Measurements from ENCODE around the gene LRRC47.
A peak's percentile ranks its signal among the peaks of the same experiment; 100 is the strongest.
"Not testable (repeated sequence)": the region's sequence is repeated elsewhere in the genome, so short reads cannot be mapped to it uniquely, and the experiment has no call there.

LRRC47 gene

GRCh38 chr1:3771108-3772026, 24.9 kb downstream of the LRRC47 start:
- no peak for ATAC-seq

- ATAC-seq: no peak
Measured at GRCh38 chr1:3770047-3770765, 26.1 kb downstream of the LRRC47 start.

GRCh38 chr1:3768811-3769390, 27.4 kb downstream of the LRRC47 start:
- ATAC-seq: no peak

DNA sequence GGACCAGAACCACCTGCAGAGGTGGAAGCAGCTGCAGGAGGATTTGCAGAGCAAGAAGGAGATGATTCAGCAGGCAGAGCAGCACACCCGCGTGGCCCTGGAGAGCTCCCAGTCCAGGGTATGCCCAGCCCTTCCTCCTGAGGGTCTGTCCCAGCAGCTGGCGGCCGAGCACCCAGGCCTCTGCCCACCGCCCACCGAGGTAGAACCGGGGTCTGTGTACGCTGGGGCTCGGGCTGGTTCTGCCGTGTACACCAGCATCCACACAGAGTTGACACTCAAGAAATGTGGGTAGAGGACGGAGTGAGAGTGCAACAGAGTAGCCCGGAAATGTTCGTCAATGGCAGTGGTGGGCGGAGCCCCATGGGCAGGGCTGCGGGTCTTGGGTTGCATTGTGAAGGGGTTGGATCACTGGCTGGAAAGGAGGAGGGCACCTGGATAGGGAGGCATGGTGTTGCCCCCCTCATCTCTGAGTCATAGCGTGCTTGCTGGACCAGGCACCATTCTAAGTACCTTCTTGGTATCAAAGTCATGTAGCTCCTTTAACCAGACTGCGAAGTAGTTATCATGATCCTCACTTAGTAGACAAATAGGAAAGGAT, 28.9 kb downstream of the LRRC47 start:
- ATAC-seq: no peak

DNA sequence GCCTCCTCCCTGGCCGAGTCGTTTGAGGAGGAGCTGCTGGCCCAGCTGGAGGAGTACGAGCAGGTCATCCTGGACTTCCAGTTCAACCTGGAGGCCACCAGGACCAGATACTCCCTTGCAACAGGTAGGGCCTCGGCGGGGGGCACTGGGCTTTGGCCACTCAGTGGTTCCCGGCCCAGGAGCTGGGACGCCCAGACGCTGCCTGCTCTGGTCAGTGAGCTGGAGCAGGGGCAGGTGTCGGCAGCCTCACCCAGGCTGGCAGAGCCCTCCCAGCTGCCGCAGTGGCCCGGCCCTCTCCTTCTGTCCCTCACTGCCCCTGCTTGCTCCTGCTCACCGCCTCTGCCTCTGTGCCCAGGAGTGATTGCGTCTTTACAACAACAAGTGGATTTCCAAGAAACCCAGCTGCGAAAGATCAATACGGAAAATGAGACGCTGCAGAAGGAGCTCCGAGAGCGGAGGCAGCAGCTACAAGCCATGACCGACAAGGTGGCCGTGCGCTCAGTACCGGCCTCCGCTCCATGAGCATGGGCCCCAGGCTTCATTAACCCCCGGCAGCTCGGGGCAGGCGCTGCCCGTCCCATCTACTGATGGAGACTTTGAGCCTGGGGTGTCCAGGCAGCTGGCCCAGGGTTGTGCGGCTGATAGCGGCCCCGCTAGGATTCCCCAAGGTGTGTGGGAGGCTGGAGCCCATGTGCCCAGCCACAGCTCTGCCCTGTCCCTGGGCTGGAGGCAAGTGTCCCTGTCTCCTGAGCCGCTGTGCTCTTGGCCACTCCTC, 32.8 kb downstream of the LRRC47 start:
- no peak for ATAC-seq

DNA sequence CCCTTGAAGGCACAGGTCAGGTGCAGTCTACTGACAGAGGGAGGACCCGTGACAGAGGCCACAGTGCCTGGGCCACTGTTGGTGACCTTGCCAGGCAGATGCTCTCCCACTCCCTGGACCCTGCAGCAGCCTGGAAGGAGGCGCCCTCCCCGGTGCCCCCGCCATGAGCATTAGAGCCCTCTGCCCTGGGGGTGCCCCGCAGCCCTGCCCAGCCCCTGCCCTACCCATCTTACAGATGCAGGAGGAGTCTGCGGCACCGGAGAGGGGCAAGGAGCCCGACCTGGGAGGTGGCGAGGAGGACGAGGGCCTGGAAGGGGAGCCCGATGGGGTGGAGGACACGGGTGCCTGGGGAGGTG, 33.4 kb downstream of the LRRC47 start:
- no peak for ATAC-seq

DNA sequence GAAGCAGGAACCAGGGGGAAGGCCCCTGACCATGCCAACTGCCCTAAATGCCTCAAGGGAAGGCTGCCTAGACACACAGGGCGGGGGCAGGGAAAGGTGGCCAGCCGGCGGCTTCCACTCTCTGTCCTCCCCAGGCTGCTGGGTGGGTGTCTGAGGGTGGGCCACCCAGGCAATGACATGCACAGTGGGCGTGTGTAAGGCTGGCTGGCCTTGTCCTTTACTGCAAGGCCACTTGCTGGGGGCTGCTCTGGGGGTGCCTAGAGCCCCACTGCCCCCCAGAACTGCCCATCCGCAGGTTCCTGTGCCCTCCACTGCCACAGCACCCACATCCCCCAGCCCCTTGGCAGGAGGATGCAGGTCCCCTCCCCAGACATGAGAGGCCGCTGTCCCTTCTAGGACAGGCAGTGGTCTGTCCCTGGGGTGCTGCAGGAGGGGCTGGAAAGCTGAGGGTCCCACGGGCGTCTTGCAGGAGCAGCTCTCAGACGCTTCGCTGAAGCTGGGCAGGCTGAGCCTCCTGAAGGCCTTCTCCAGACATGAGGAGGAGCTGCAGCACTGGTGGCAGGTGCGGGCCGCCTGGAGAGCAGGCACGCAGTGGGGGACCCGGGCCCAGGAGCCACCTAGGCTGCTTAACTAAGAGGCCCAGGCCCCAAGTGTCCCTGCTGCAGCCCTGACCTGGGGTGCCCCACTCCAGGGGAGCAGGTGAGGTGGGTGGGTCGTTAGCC, 34.0 kb downstream of the LRRC47 start:
- ATAC-seq: no peak

- no peak for ATAC-seq
Measured at GRCh38 chr1:3761296-3762010, 34.8 kb downstream of the LRRC47 start.

DNA sequence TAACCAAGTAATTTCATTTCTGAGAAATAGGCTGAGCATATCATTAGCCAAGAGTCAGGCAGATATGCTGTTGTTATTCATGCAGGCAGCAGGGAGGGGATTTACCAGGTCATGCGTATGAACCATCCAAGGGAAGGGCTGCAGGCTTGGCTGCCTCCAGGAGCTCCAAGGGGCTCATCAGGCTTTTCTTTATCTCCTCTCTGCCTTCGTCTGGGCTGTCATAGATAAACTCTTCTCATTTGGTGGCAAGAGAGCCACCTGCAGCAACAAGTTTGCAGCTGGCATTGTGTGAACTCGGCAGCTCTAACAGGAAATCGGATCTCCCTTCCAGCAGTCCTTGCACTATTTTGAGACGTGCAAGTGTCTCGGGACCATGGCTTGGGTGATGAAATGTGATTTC, 36.5 kb downstream of the LRRC47 start:
- no peak for ATAC-seq

DNA sequence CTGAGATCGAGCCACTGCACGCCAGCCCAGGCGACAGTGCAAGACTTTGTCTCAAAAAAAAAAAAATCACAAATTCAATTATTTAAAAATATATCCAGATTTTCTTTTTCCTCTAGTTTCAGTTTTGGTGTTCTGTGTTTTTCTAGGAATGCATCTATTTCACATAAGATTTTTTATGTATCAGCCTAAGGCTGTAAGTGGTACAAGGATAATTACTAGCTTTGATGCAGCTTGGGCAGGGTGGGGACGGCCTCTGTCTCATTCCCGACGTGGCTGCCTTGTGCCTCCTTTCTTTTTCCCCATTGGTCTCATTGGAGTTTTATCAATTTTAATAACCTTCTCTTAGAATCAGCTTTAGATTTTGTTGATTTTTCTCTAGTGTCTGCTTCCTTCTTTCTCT, 37.1 kb downstream of the LRRC47 start:
- no peak for ATAC-seq

GRCh38 chr1:3756394-3756793, 39.9 kb downstream of the LRRC47 start:
- no peak for ATAC-seq

GRCh38 chr1:3753656-3754454, 42.4 kb downstream of the LRRC47 start:
- ATAC-seq: no peak

DNA sequence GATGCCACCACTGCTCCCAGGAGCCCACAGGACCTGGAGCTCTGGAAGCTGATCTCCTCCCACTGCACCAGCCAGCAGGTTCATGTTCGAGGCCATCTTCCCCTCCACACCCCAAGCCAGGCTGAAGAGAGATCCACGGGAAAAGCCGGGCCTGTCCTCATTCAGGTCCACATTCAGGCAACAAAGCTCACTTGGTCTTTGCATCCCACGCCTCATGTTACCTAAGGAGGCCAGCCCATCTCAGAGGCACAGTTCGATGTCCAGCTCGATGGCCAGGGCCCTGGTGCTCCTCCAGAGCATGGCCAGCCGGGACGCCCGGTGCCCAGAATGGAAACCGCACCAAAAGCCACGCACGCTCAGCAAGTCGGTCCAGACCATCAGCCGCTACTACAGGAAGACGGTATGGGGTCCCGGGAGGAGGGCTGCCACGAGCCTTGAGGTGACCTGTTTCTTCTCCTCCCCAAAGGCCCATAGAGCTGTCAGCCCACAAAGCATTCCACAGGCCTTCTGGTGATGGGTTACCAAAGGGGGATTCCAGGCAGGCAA, 43.8 kb downstream of the LRRC47 start, which contains the start of gene CCDC27:
TSS of gene CCDC27 (plus strand) at position 51 of the 546 bp plus-strand sequence. CDS start at position 83, 32 bp downstream.
- no peak for ATAC-seq

- ATAC-seq: no peak
Measured at GRCh38 chr1:3750741-3751140, 45.6 kb downstream of the LRRC47 start.

GRCh38 chr1:3749512-3749911, 46.8 kb downstream of the LRRC47 start:
- no peak for ATAC-seq

- not testable (repeated sequence) for ATAC-seq
Measured at GRCh38 chr1:3748316-3748900, 47.9 kb downstream of the LRRC47 start.

DNA sequence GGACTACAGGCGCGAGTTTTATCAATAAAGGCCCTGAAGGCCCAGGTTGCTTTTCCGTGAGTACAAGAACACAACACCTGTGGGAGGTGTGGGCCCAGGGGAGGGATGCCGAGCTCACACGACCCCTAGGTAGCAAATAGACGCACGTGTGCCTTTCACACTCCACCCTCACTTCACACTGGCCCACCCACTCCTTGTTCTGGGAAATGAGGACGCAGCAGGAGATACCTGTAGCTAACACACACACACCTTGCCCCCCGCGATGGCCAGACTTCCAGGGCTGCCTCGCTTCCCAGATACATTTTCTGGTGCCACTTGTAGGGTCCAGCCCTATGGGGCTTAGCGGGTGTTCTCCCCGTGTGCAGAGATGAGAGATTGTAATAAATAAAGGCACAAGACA, 48.4 kb downstream of the LRRC47 start:
- no peak for ATAC-seq

DNA sequence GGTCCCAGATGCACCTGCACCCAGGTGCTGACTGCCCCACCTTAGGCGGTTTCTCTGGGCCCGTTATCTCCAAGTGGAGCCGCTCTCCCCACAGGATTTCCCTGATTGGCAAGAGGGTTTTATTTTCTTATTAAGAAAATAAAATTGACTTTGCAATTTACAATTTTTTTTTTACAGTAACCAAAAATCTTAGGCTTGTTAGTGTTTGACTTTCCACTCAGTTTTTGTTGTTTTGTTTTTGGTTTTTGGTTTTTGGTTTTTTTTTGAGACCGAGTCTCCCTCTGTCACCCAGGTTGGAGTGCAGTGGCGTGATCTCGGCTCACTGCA, 48.8 kb downstream of the LRRC47 start:
- no peak for ATAC-seq

DNA sequence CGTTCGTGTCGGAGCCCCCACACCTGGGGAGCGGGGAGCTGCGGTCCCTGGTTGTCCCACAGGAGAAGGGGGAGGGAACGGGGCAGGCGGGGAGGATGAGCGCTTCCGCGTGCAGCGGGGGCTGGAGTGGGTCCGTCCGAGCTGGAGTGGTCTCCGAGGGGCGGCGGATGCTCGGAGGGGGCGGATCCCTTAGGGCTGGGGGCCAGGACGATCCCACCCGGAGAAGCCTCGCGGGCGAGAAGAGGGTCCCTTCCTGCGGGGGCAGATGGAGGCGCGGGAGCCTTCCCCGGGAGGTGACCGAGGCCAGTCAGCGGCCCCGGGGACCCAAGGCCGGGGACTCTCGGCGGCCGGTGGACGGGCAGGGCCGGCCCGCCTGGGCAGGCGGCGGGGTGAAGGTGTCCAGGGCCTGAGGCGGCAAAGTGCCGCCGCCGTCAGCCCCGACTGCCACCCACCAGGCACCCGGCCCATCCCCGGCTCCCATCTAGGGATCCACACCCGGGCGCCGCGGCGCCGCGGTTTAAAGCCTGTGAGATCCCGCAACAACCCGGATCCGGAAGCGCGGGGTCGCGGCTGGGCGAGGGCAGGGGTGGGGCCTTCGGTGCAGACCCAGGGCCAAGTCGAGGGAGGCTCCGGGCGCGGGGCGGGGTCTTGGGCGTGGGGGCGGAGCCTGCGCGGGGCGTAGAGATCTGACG, 49.3 kb downstream of the LRRC47 start:
- peak; percentile 97 for ATAC-seq
